K562 (cell line): ENCODE results near the gene LHX5. TPM values are rescaled to one million over a fixed set of nuclear protein-coding genes. Genes with fewer than 3 reads are reported as not detected.

Source experiments
- ATAC-seq: fragments of 200-7000 bp; cut with Tn5 transposase; 3 replicates; pipeline ENCODE4 v1.9.1; 2020; ENCODE audit warnings: moderate library complexity
- BruUV-seq: library from RNA; stranded (reverse); fragments of 400-500 nt; replicated peaks from 2 replicates; lab custom pipeline; 2021; lab: Mats Ljungman, UMichigan
- CTCF ChIA-PET: fragments of 300-600 bp; formaldehyde crosslinking; extraction: SDS; loops from one replicate; lab custom pipeline; 2021; ENCODE audit warnings: low intra/inter-chr PET ratio; lab: Yijun Ruan, JAX
- POLR2A ChIA-PET: fragments of 300-600, 350-650 bp; sonication (Branson Sonifier 250); formaldehyde crosslinking; extraction: SDS; loops from one replicate; lab custom pipeline; 2021; ENCODE audit warnings: antibody characterized with exemption, inconsistent platforms; lab: Yijun Ruan, JAX
- DNase-seq, 4 experiments: peaks; one replicate each; pipeline versions ENCODE4 v3.0.0 to v3.0.0-alpha.2; 2011 to 2018; ENCODE audit warnings: low spot score in 3 of 4, mixed read lengths in 3 of 4; ENCODE audit errors: extremely low read depth in 1 of 4
- FAIRE-seq: peaks from 2 replicates; lab custom pipeline; 2011; peaks lifted over from hg19 to GRCh38; lab: Jason Lieb, UNC
- H2AFZ ChIP-seq: 2 replicates; pipeline ENCODE4 v1.6.0; 2011; ENCODE audit warnings: low read depth, low read length, control low read depth, inconsistent platforms
- H3K27ac ChIP-seq: fragments of 200-600 bp; 3 replicates; pipeline ENCODE4 v1.8.0; 2011; ENCODE audit warnings: low read depth, mild to moderate bottlenecking, control low read depth, inconsistent platforms, low read length, moderate library complexity, mixed read lengths; ENCODE audit errors: extremely low read depth
- H3K27me3 ChIP-seq, 2 experiments: fragments of 300-600 bp in 1 of 2; 2 replicates in 1 of 2; 3 replicates in 1 of 2; pipeline versions ENCODE4 v1.6.0 to v1.8.0; 2011; ENCODE audit warnings: inconsistent platforms in 2 of 2, low read length in 2 of 2, mild to moderate bottlenecking in 1 of 2, mixed read lengths in 1 of 2, moderate library complexity in 1 of 2; ENCODE audit not compliant: control insufficient read depth in 2 of 2, insufficient read depth in 2 of 2
- H3K36me3 ChIP-seq: fragments of 300-600 bp; 3 replicates; pipeline ENCODE4 v1.8.0; 2011; ENCODE audit warnings: mild to moderate bottlenecking, low read length, inconsistent platforms; ENCODE audit not compliant: control insufficient read depth, insufficient read depth
- H3K4me1 ChIP-seq, 2 experiments: fragments of 200-600 bp in 1 of 2; replicated peaks in 1 of 2; 2 replicates in 1 of 2; 3 replicates in 1 of 2; pipeline versions ENCODE4 v1.5.1 to v1.8.0; 2011; ENCODE audit warnings: inconsistent platforms in 2 of 2, low read length in 2 of 2, mild to moderate bottlenecking in 1 of 2, mixed read lengths in 1 of 2, moderate library complexity in 1 of 2; ENCODE audit not compliant: control insufficient read depth in 2 of 2, insufficient read depth in 2 of 2
- H3K4me2 ChIP-seq: 2 replicates; pipeline ENCODE4 v1.6.1; 2011; ENCODE audit warnings: low read length, control low read depth, inconsistent platforms, mixed read lengths; ENCODE audit not compliant: insufficient read depth
- H3K4me3 ChIP-seq: fragments of 200-600 bp; sonication (generic), shearing (Covaris generic); 2 replicates; pipeline ENCODE4 v1.5.1; 2016; ENCODE audit warnings: control low read depth, inconsistent platforms
- H3K79me2 ChIP-seq: fragments of 200-600 bp; 3 replicates; pipeline ENCODE4 v1.8.0; 2011; ENCODE audit warnings: low read length, inconsistent platforms; ENCODE audit not compliant: control insufficient read depth, insufficient read depth
- H3K9ac ChIP-seq, 2 experiments: 2 replicates each; pipeline versions ENCODE4 v1.6.0 to v1.6.1; 2011; ENCODE audit warnings: low read depth in 2 of 2, low read length in 2 of 2, control low read depth in 1 of 2, inconsistent platforms in 1 of 2, mild to moderate bottlenecking in 1 of 2, mixed read lengths in 1 of 2; ENCODE audit not compliant: insufficient read depth in 1 of 2
- H3K9me1 ChIP-seq: one replicate; pipeline ENCODE4 v1.6.0; 2011; ENCODE audit warnings: inconsistent platforms, mild to moderate bottlenecking, low read length, moderate library complexity; ENCODE audit not compliant: control insufficient read depth, insufficient read depth
- H3K9me3 ChIP-seq: replicated peaks from 2 replicates; pipeline ENCODE4 v1.5.1; 2011; ENCODE audit warnings: low read depth, low read length, inconsistent platforms; ENCODE audit not compliant: control insufficient read depth, insufficient read depth
- H4K20me1 ChIP-seq: replicated peaks from 2 replicates; pipeline ENCODE4 v1.6.1; 2011; ENCODE audit warnings: low read length, inconsistent platforms, mixed read lengths; ENCODE audit not compliant: control insufficient read depth, insufficient read depth
- ZKSCAN3 ChIP-seq: fragments of 250-450 bp; sonication (Bioruptor Pico); IDR thresholded peaks from 2 replicates; pipeline ENCODE4 v1.4.0; 2020
- WGBS: fragments of 100-300 bp; shearing (Covaris generic); methylation state at CpG from one replicate; pipeline ENCODE4 v1.1.6; 2016; ENCODE audit warnings: low coverage, mixed read lengths; ENCODE audit not compliant: insufficient coverage; ENCODE audit errors: missing lambda C conversion rate; 5-methylcytosine and 5-hydroxymethylcytosine counted together
- in situ Hi-C: fragments of 300-500 bp; cut with MboI; formaldehyde crosslinking; loops from 4 replicates; pipeline ENCODE4 v1.15.0; 2018; ENCODE audit warnings: inconsistent platforms, mixed read lengths
- intact Hi-C: fragments of 100-400 bp; cut with micrococcal nuclease; formaldehyde crosslinking; loops from 2 replicates; pipeline ENCODE4 v1.14.2; 2022
- polyA plus RNA-seq, 8 experiments: library from polyadenylated mRNA; depleted of rRNA in 4 of 8; stranded (reverse) in 5 of 8; unstranded in 3 of 8; fragments of >200 nt; fragmentation: Nextera tagmentation in 2 of 8; fragmentation: Illumina TruSeq in 1 of 8; extraction: Ambion mirVana in 2 of 8; extraction: Trizol in 1 of 8; gene quantifications; 2 replicates each; pipeline versions ENCODE4 v1.2.1 to v1.2.3, GENCODE V29; 2011 to 2014; ENCODE audit warnings: inconsistent platforms in 1 of 8, missing spikeins in 1 of 8
- total RNA-seq, 7 experiments: library from RNA; depleted of rRNA in 6 of 7; stranded (reverse); fragments of >200 nt in 6 of 7; fragmentation: Illumina TruSeq in 2 of 7; extraction: Trizol in 2 of 7; gene quantifications; 2 replicates each; pipeline versions ENCODE4 v1.2.1 to v1.2.3, GENCODE V29; 2011 to 2021; ENCODE audit warnings: low replicate concordance in 1 of 7
- TF ChIP-seq, protein P1 (sequence below), 2 experiments: IDR thresholded peaks in 1 of 2; conservative IDR thresholded peaks in 1 of 2; 2 replicates each; pipeline ENCODE4 v1.6.1; 2016; ENCODE audit warnings: low read depth in 2 of 2, mild to moderate bottlenecking in 1 of 2, missing compliant biosample characterization in 1 of 2, missing genetic modification characterization in 1 of 2, moderate library complexity in 1 of 2

The LHX5 gene
- total and polyA plus RNA-seq, 9 of the 15 experiments (the other 6 are each of a cell fraction or from before 2014, with no cell fraction given) = 0.04 to 0.17 (median 0.05) TPM; not detected in 6

DNA sequence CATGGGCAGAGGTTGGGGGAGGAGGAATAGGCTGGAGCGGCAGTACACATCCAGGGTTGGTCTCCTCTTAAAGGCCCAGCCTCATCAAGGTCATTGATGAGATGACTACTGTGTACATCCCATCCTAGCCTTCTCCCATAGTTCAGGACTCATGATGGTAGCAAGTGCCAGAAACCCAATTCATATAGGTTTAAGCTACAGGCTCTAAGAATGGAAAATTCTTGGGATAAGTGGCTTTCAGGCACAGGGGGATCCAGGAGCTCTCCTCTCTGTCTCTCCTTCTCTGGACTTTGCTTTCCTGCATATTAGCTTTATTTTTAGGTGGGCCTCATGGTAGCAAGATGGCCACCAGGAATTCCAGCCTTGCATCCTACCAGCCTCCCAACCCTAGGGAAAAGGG, 43.2 kb downstream of the LHX5 start:
- 0 out of 3 replicates have a peak, but pooled peaks cover 3% of the 10 kb centered on the region for H3K79me2 ChIP-seq
- WGBS = 25% methylated on average over 1 of the region's 1 CpG
- TF ChIP-seq ZKSCAN3 (CRISPR knock-in tag) = no peak
- TF ChIP-seq, protein P1, sequence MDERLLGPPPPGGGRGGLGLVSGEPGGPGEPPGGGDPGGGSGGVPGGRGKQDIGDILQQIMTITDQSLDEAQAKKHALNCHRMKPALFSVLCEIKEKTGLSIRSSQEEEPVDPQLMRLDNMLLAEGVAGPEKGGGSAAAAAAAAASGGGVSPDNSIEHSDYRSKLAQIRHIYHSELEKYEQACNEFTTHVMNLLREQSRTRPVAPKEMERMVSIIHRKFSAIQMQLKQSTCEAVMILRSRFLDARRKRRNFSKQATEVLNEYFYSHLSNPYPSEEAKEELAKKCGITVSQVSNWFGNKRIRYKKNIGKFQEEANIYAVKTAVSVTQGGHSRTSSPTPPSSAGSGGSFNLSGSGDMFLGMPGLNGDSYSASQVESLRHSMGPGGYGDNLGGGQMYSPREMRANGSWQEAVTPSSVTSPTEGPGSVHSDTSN (CRISPR knock-in tag; IDR thresholded peaks at IDR 0.05; ENCODE audit: low read depth) = no peak
- TF ChIP-seq, protein P1 (tag; conservative IDR thresholded peaks at IDR 0.05; ENCODE audit: low read depth) = no peak
- TF ChIP-seq, all 486 proteins: peak for 0
- ChIA-PET POLR2A (interaction anchor here (1.2 kb wide), 1 partner anchor 8 kb away, joined by 3 read pairs; no protein-coding TSS in a partner anchor), CTCF (no interaction called here)
- H2AFZ ChIP-seq = no peak overlapping the region
- peaks cover 0 to 4% of the 10 kb centered on the region in 2 experiments; a peak in 1 of 5 replicates for H3K27me3 ChIP-seq
- no peak overlapping the region for H3K4me2 ChIP-seq
- no peak for ATAC-seq
- FAIRE-seq = no peak
- H3K9ac ChIP-seq = no peak overlapping the region
- no peak overlapping the region for H3K27ac ChIP-seq
- H3K36me3 ChIP-seq = peaks cover 5% of the 10 kb centered on the region; the same call in 1 of the 3 replicates
- BruUV-seq = no TSS peak
- H3K4me3 ChIP-seq = no peak overlapping the region
- no peaks in the 10 kb centered on the region for H3K9me1 ChIP-seq
- H3K4me1 ChIP-seq = peaks cover 5 to 6% of the 10 kb centered on the region in 2 experiments; a peak in 4 of 5 replicates
- intact Hi-C loops (loop anchor here (5.0 kb wide), 1 partner anchor 101 kb away; no protein-coding TSS in a partner anchor), in situ Hi-C loops (no loop called here)
- DNase-seq = no peak
- peaks cover 4% of the 10 kb centered on the region; the same call in 1 of the 2 replicates for H3K9me3 ChIP-seq
- no peaks in the 10 kb centered on the region for H4K20me1 ChIP-seq
